ENCODE results near the gene GPR148. TPM values are rescaled to one million over a fixed set of nuclear protein-coding genes. Genes with fewer than 3 reads are reported as not detected.
A peak's percentile ranks its signal among the peaks of the same experiment; 100 is the strongest.

Gene GPR148
- polyA plus RNA-seq, 4 donors, result 0.04 to 0.22 TPM; not detected in 2

DNA sequence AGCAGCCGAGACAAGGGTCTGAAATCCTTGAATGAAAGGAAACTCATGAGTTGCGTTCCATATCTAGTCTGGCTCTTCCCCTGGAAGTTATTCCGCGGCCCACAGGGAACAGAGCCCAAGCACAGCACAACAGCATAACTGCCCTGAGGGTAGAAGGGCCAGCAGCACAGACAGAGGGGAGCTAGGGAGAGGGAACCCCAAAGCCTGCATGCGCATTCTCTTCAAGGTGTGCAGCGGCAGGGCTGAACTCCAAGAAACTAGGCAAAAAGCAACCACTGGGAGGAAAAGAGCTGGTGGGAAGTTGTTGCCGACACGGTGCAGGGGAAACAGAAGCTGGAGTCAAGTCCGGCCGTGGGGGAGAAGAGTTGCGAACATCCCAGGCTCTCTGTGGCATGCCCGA is 11.8 kb downstream of the GPR148 start:
- DNase-seq (no peak), FAIRE-seq (no peak)
- peaks cover 0 to 9% of the 10 kb centered on the region in 2 donors for H3K9me3 ChIP-seq (ENCODE audit: control insufficient read depth in 2 of 2, insufficient read depth in 1 of 2, low read depth in 1 of 2, low read length in 1 of 2)
- no peaks in the 10 kb centered on the region for H3K4me1 ChIP-seq (ENCODE audit: control insufficient read depth in 3 of 3, insufficient read depth in 2 of 3, low read depth in 1 of 3, low read length in 2 of 3)
- H3K27ac ChIP-seq (ENCODE audit: low read depth in 1 of 3, low read length in 2 of 3), result no peak overlapping the region
- WGBS, 3 donors, result 76 to 87% (median 85%) methylated on average over 12 of the region's 12 CpGs
- no peaks in the 10 kb centered on the region for H3K36me3 ChIP-seq (ENCODE audit: control insufficient read depth in 3 of 3, insufficient read depth in 2 of 3, low read depth in 1 of 3, low read length in 3 of 3)
- no peak overlapping the region for H3K4me3 ChIP-seq (ENCODE audit: low read depth in 1 of 3, low read length in 3 of 3)
- H3K27me3 ChIP-seq (ENCODE audit: control insufficient read depth in 3 of 3, insufficient read depth in 3 of 3, low read length in 3 of 3), result peaks cover 0 to 5% (median 4%) of the 10 kb centered on the region in 3 donors

DNA sequence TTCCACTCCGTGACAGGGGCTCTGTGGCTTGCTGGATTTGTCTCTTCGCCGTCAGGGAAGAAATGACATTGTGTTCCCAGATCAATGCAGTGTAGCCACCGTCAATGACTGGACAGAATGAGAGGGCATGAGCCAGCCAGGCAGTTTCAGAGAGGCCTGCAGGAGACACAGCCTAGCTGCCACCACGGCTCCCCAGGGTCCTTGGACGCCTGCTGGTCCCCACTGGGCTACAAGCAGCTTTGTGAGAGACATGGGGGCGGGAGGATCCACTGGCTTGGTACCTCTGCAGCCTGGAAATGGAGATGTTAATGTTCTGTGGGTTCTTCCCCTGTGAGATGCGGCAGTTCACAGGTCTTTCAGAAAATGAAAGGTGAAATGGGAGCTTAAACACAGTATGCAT is 14.4 kb downstream of the GPR148 start:
- H3K27ac ChIP-seq (ENCODE audit: low read depth in 1 of 3, low read length in 2 of 3), result no peak overlapping the region
- FAIRE-seq (no peak), DNase-seq (no peak)
- WGBS, 3 donors, result 76 to 81% (median 80%) methylated on average over 8 of the region's 8 CpGs
- H3K4me3 ChIP-seq (ENCODE audit: low read depth in 1 of 3, low read length in 3 of 3), result no peak overlapping the region
- peaks cover 0 to 5% (median 4%) of the 10 kb centered on the region in 3 donors for H3K27me3 ChIP-seq (ENCODE audit: control insufficient read depth in 3 of 3, insufficient read depth in 3 of 3, low read length in 3 of 3)
- no peaks in the 10 kb centered on the region for H3K4me1 ChIP-seq (ENCODE audit: control insufficient read depth in 3 of 3, insufficient read depth in 2 of 3, low read depth in 1 of 3, low read length in 2 of 3)
- H3K9me3 ChIP-seq (ENCODE audit: control insufficient read depth in 2 of 2, insufficient read depth in 1 of 2, low read depth in 1 of 2, low read length in 1 of 2), result peaks cover 0 to 9% of the 10 kb centered on the region in 2 donors
- H3K36me3 ChIP-seq (ENCODE audit: control insufficient read depth in 3 of 3, insufficient read depth in 2 of 3, low read depth in 1 of 3, low read length in 3 of 3), result no peaks in the 10 kb centered on the region

DNA sequence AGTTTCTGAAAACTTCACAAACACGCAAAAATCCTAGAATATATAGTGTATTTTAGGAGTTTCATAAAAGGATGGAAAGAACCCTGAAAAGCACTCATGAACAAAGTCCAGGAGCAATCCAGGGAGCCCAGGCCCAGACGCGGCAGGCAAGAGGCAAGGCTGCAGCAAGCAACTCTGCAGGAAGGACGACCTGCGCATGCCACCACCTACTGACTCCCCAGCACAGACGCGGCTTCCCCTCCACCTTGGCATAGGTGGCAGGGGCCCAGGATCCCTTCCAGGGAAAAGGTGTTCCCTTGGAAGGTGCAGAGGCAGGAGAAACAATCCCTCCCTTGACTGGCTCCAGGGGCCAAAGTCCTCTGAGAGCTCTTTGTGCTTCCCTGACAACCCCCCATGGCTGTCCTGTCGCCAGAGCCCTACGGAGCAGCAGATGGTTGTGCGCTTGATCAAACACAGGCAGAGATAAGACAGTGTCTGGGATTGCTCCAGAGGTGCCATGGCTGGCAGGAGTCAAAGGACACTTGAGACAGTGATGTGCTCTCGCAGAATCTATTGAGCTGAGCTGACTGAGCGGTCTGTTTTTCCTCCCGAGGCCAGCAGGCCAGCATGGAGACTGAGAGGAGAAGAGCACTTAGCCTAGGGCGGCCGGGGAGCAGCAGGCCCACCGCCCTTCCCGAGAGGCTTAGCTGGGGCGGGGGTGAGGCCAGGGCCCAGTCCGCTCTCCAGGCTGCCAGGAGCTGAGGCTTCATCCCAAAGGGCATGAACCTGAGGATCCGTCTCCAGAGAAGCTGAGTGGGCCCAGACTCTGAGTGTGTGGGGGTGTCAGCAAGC is 15.6 kb downstream of the GPR148 start:
- peak overlapping the region in 1 of 3 donors; percentile 25 for H3K27ac ChIP-seq (ENCODE audit: low read depth in 1 of 3, low read length in 2 of 3)
- FAIRE-seq (no peak), DNase-seq (peak; percentile 57 to 67)
- peaks cover 0 to 9% of the 10 kb centered on the region in 2 donors for H3K9me3 ChIP-seq (ENCODE audit: control insufficient read depth in 2 of 2, insufficient read depth in 1 of 2, low read depth in 1 of 2, low read length in 1 of 2)
- H3K36me3 ChIP-seq (ENCODE audit: control insufficient read depth in 3 of 3, insufficient read depth in 2 of 3, low read depth in 1 of 3, low read length in 3 of 3), result no peaks in the 10 kb centered on the region
- H3K4me3 ChIP-seq (ENCODE audit: low read depth in 1 of 3, low read length in 3 of 3), result no peak overlapping the region
- WGBS, 3 donors, result 29 to 32% (median 32%) methylated on average over 20 of the region's 20 CpGs
- H3K27me3 ChIP-seq (ENCODE audit: control insufficient read depth in 3 of 3, insufficient read depth in 3 of 3, low read length in 3 of 3), result peaks cover 0 to 5% (median 4%) of the 10 kb centered on the region in 3 donors
- no peaks in the 10 kb centered on the region for H3K4me1 ChIP-seq (ENCODE audit: control insufficient read depth in 3 of 3, insufficient read depth in 2 of 3, low read depth in 1 of 3, low read length in 2 of 3)

GRCh38 chr2:130749078-130749477 is 20.2 kb downstream of the GPR148 start:
- Histone ChIP-seq H3K36me3 (ENCODE audit: control insufficient read depth in 3 of 3, insufficient read depth in 2 of 3, low read depth in 1 of 3, low read length in 3 of 3) (no peaks in the 10 kb centered on the region), H3K4me1 (ENCODE audit: control insufficient read depth in 3 of 3, insufficient read depth in 2 of 3, low read depth in 1 of 3, low read length in 2 of 3) (no peaks in the 10 kb centered on the region), H3K9me3 (ENCODE audit: control insufficient read depth in 2 of 2, insufficient read depth in 1 of 2, low read depth in 1 of 2, low read length in 1 of 2) (peaks cover 0 to 9% of the 10 kb centered on the region in 2 donors), H3K27ac (ENCODE audit: low read depth in 1 of 3, low read length in 2 of 3) (no peak overlapping the region), H3K27me3 (ENCODE audit: control insufficient read depth in 3 of 3, insufficient read depth in 3 of 3, low read length in 3 of 3) (peaks cover 0 to 2% (median 2%) of the 10 kb centered on the region in 3 donors), H3K4me3 (ENCODE audit: low read depth in 1 of 3, low read length in 3 of 3) (no peak overlapping the region)
- WGBS, 3 donors, result 89 to 95% (median 94%) methylated on average over 9 of the region's 9 CpGs
- DNase-seq (no peak), FAIRE-seq (no peak)

DNA sequence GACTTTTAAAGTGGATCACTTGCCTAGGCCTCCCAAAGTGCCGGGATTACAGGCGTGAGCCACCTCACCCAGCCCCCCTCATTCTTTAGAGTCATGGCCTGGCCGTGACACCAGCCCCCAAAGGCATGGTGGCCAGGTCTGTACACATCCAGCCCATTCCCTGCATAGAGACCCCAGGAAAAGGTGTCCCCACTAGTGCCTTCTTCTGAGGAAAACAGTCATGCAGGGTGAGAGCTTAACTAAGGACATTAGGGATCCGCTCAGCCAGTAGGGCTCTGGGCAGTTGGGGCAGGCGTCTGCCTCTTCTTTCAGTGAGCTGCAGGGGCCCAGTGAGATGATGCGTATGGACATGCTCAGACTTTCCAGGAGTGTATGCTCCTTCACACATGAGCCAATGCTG is 20.8 kb downstream of the GPR148 start:
- no peak for DNase-seq
- WGBS, 3 donors, result 76 to 83% (median 79%) methylated on average over 6 of the region's 6 CpGs

DNA sequence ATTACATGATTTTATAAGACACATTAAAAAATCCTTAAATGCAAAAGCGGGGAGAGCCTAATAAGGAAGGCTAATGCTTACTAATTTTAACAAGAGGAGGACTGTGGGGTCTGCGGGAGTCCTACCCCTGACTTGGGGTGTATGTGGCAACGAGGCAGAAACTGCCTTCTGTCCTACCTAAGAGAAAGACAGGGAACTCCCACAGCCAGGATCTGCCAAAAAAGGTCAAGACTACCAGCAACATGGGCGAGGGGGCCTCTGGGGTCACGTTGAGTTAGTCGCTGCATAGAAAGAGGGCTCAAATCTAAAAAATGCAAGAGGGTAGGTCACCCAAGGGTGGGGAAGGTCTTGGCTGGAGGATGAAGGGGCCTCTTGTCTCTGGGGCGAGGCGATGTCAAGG is 25.9 kb downstream of the GPR148 start:
- 46 to 52% (median 48%) methylated on average over 8 of the region's 8 CpGs for WGBS, 3 donors
- Histone ChIP-seq H3K9me3 (ENCODE audit: control insufficient read depth in 2 of 2, insufficient read depth in 1 of 2, low read depth in 1 of 2, low read length in 1 of 2) (no peaks in the 10 kb centered on the region), H3K4me1 (ENCODE audit: control insufficient read depth in 3 of 3, insufficient read depth in 2 of 3, low read depth in 1 of 3, low read length in 2 of 3) (no peaks in the 10 kb centered on the region), H3K4me3 (ENCODE audit: low read depth in 1 of 3, low read length in 3 of 3) (no peak overlapping the region), H3K27ac (ENCODE audit: low read depth in 1 of 3, low read length in 2 of 3) (no peak overlapping the region), H3K27me3 (ENCODE audit: control insufficient read depth in 3 of 3, insufficient read depth in 3 of 3, low read length in 3 of 3) (peaks cover 6 to 25% (median 21%) of the 10 kb centered on the region in 3 donors), H3K36me3 (ENCODE audit: control insufficient read depth in 3 of 3, insufficient read depth in 2 of 3, low read depth in 1 of 3, low read length in 3 of 3) (no peaks in the 10 kb centered on the region)
- FAIRE-seq (no peak), DNase-seq (peak in 1 of 2 donors; percentile 6)

More for the DNA sequence above, 20.8 kb downstream of the GPR148 start:
- H3K9me3 ChIP-seq (ENCODE audit: control insufficient read depth in 2 of 2, insufficient read depth in 1 of 2, low read depth in 1 of 2, low read length in 1 of 2), result peaks cover 0 to 4% of the 10 kb centered on the region in 2 donors
- H3K4me1 ChIP-seq (ENCODE audit: control insufficient read depth in 3 of 3, insufficient read depth in 2 of 3, low read depth in 1 of 3, low read length in 2 of 3), result no peaks in the 10 kb centered on the region
- no peaks in the 10 kb centered on the region for H3K36me3 ChIP-seq (ENCODE audit: control insufficient read depth in 3 of 3, insufficient read depth in 2 of 3, low read depth in 1 of 3, low read length in 3 of 3)
- H3K27ac ChIP-seq (ENCODE audit: low read depth in 1 of 3, low read length in 2 of 3), result no peak overlapping the region
- H3K27me3 ChIP-seq (ENCODE audit: control insufficient read depth in 3 of 3, insufficient read depth in 3 of 3, low read length in 3 of 3), result peaks cover 0 to 2% (median 0%) of the 10 kb centered on the region in 3 donors
- H3K4me3 ChIP-seq (ENCODE audit: low read depth in 1 of 3, low read length in 3 of 3), result no peak overlapping the region
- no peak for FAIRE-seq

DNA sequence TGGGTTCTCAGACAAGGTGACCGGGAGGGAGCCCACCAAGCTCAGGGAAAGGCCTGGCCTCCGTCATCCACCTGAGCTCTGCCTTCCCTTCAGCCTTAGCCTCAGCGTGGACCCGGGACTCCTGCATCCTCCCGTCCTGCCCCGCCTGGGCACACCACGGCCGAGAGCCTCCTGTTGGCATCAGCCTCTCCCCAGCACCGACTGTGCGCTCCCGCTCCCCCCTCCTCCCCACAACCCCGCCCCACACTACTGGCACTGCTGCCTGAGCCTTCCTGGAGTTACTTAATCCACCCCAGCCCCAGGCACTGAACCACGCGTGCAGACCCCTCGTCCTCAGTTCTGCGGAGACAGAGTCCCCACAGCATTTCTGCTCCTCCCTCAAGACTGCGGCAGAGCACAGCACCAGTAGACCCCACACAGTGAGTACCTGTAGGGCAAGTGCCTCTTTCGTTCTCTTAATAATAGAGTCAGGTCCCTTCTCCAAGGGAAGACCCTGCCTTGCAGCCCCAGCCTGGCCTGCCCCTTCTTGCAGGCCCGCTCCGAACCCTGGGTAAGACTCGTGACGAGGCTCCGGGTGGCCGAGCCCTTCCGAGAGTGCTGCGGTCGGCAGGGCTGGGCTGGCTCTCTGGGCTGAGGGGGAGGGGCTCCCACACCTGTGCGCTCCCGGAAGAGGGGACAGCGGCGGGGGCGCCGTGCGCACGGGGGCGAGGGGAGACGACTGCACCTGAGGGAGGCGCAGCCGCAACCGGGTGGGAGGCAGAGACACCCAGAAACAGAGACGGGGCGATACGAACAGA is 26.6 kb downstream of the GPR148 start, which contains the start of gene AMER3:
TSS of gene AMER3 (plus strand) at position 285 of the 797 bp plus-strand sequence. CDS start 6,533 bp downstream, outside the sequence.
- Histone ChIP-seq H3K4me1 (ENCODE audit: control insufficient read depth in 3 of 3, insufficient read depth in 2 of 3, low read depth in 1 of 3, low read length in 2 of 3) (no peaks in the 10 kb centered on the region), H3K27me3 (ENCODE audit: control insufficient read depth in 3 of 3, insufficient read depth in 3 of 3, low read length in 3 of 3) (peaks cover 6 to 25% (median 21%) of the 10 kb centered on the region in 3 donors), H3K27ac (ENCODE audit: low read depth in 1 of 3, low read length in 2 of 3) (peak within 1 kb of the TSS in 1 of 3 donors; percentile 37), H3K36me3 (ENCODE audit: control insufficient read depth in 3 of 3, insufficient read depth in 2 of 3, low read depth in 1 of 3, low read length in 3 of 3) (no peaks in the 10 kb centered on the region), H3K9me3 (ENCODE audit: control insufficient read depth in 2 of 2, insufficient read depth in 1 of 2, low read depth in 1 of 2, low read length in 1 of 2) (no peaks in the 10 kb centered on the region), H3K4me3 (ENCODE audit: low read depth in 1 of 3, low read length in 3 of 3) (peak within 1 kb of the TSS in 2 of 3 donors; percentile 35)
- FAIRE-seq, result no peak
- DNase-seq, result no peak
- 4 to 6% (median 5%) methylated on average over 39 to 43 of the region's 43 CpGs for WGBS, 3 donors
